Adrenal gland (tissue), 12 donors: Measurements from ENCODE around the gene THEM5. TPM values are rescaled to one million over a fixed set of nuclear protein-coding genes. Genes with fewer than 3 reads are reported as not detected.

Source experiments
- DNase-seq, 7 donors: peaks; one replicate each; pipeline ENCODE4 v3.0.0-alpha.2; 2019 to 2020
- H3K27ac ChIP-seq, 5 donors: fragments of 200-600 bp; sonication (generic) in 4 of 5; 1 replicate in 3 of 5; 2 replicates in 2 of 5; pipeline versions ENCODE4 v1.5.1 to v1.8.0; 2016 to 2020; ENCODE audit warnings: mild to moderate bottlenecking in 1 of 5
- H3K27me3 ChIP-seq: fragments of 200-600 bp; 2 replicates; pipeline ENCODE4 v1.8.0; 2021
- H3K36me3 ChIP-seq, 2 donors: fragments of 200-600 bp; replicated peaks in 1 of 2; 1 replicate in 1 of 2; 2 replicates in 1 of 2; pipeline versions ENCODE4 v1.5.1 to v1.8.0; 2018 to 2022
- H3K4me1 ChIP-seq, 2 donors: fragments of 200-600 bp; replicated peaks in 1 of 2; 1 replicate in 1 of 2; 2 replicates in 1 of 2; pipeline versions ENCODE4 v1.5.1 to v1.8.0; 2018 to 2021
- H3K4me3 ChIP-seq, 4 donors: fragments of 200-600 bp; sonication (generic) in 3 of 4; one replicate each; pipeline ENCODE4 v1.5.1; 2016 to 2018
- H3K9me3 ChIP-seq, 3 donors: fragments of 200-600 bp; sonication (generic) in 1 of 3; replicated peaks in 1 of 3; 1 replicate in 2 of 3; 2 replicates in 1 of 3; pipeline versions ENCODE4 v1.5.1 to v1.8.0; 2016 to 2021
- POLR2A ChIP-seq, 2 donors: fragments of 450-650 bp; IDR thresholded peaks; one replicate each; pipeline ENCODE4 v1.6.1; 2017; ENCODE audit warnings: antibody characterized with exemption in 2 of 2, mild to moderate bottlenecking in 2 of 2, moderate library complexity in 1 of 2
- WGBS, 4 donors: extraction: QIAGEN DNeasy Blood & Tissue Kit in 2 of 4; methylation state at CpG; one replicate each; pipeline versions ENCODE4 v1.1.5 to v1.1.7; 2013 to 2017; 5-methylcytosine and 5-hydroxymethylcytosine counted together
- intact Hi-C, 2 donors: fragments of 100-400 bp; cut with DNase I; formaldehyde crosslinking; loops; one replicate each; pipeline versions ENCODE4 v1.14.1 to v1.15.0; 2022 to 2023
- polyA plus RNA-seq, 3 donors: library from polyadenylated mRNA; stranded (reverse); fragments of 200-250 nt in 2 of 3; fragments of 350-450 nt in 1 of 3; fragmentation: Illumina TruSeq in 1 of 3; extraction: RNeasy Lipid Tissue Mini Kit (QIAGEN cat#74804) in 1 of 3; gene quantifications; one replicate each; pipeline ENCODE4 v1.2.3, GENCODE V29; 2013 to 2014
- total RNA-seq, 9 donors: library from RNA; depleted of rRNA in 4 of 9; stranded (reverse); fragments of >200 nt in 4 of 9; fragments of 120-200 nt in 1 of 9; fragmentation: NEBNext Ultra II Directional in 1 of 9; extraction: Animal tissue kit (Norgen Biotek cat#: 25700) in 1 of 9; gene quantifications; one replicate each; pipeline versions ENCODE4 v1.1.0 to v1.2.4, GENCODE V29; 2013 to 2023
- TF ChIP-seq, protein P1 (sequence below), 6 experiments: fragments of 450-650 bp in 4 of 6; fragments of 200-600 bp in 2 of 6; sonication (generic) in 1 of 6; IDR thresholded peaks; 1 replicate in 5 of 6; 2 replicates in 1 of 6; pipeline versions ENCODE4 v1.5.1 to v1.8.0; 2016 to 2021; ENCODE audit warnings: antibody characterized with exemption in 6 of 6, mild to moderate bottlenecking in 2 of 6, moderate library complexity in 1 of 6
- donor health status: healthy with polysubstance abuse.
- donor health status: Bipolar disorder and iron deficiency.
- donor health status: DM: yes; HTN: yes; CAD: no.
- donor health status: DM: no; HTN: no; CAD: no.
- donor health status: DM: no; HTN: no; CAD: no.
- donor health status: DM: yes; HTN: yes; CAD: no.

The THEM5 gene
- total and polyA plus RNA-seq, 12 donors = not detected

DNA sequence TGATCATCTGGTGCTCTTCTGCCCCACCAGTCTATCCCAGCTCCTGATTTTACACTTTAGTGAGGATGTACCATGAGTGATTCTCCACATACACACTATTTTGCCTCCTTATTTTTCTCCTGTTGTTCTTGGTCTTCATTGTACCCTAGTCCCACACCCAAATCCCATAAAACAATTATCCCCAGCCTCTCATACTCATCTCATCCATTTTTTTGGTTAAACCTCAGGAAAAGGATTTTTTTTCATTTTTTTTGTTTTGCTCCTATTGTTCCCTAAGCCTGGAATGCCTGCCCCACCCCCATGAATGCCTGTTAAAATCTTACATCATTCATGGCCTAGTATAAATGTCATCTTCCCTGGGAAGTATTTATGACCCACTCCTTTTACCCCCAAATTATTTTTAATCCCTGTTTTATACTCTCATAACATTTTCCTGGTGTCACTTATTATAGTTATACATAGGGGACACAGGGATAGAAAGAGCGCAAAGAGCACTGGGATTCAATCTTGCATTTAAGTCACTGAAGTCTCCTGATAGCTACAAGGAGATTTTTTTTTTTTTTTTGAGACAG is 43.4 kb downstream of the THEM5 start:
- H3K4me3 ChIP-seq = no peak overlapping the region
- no peak overlapping the region for H3K27ac ChIP-seq
- WGBS, 4 donors = 100% methylated on average over 1 of the region's 1 CpG
- no peak for DNase-seq
- H3K27me3 ChIP-seq = no peaks in the 10 kb centered on the region
- intact Hi-C loops = no loop called here
- no peak for TF ChIP-seq POLR2A (IDR thresholded peaks at IDR 0.05)
- TF ChIP-seq, protein P1, sequence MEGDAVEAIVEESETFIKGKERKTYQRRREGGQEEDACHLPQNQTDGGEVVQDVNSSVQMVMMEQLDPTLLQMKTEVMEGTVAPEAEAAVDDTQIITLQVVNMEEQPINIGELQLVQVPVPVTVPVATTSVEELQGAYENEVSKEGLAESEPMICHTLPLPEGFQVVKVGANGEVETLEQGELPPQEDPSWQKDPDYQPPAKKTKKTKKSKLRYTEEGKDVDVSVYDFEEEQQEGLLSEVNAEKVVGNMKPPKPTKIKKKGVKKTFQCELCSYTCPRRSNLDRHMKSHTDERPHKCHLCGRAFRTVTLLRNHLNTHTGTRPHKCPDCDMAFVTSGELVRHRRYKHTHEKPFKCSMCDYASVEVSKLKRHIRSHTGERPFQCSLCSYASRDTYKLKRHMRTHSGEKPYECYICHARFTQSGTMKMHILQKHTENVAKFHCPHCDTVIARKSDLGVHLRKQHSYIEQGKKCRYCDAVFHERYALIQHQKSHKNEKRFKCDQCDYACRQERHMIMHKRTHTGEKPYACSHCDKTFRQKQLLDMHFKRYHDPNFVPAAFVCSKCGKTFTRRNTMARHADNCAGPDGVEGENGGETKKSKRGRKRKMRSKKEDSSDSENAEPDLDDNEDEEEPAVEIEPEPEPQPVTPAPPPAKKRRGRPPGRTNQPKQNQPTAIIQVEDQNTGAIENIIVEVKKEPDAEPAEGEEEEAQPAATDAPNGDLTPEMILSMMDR (IDR thresholded peaks at IDR 0.05) = no peak
- H3K9me3 ChIP-seq = no peaks in the 10 kb centered on the region
- no peaks in the 10 kb centered on the region for H3K36me3 ChIP-seq
- no peaks in the 10 kb centered on the region for H3K4me1 ChIP-seq

DNA sequence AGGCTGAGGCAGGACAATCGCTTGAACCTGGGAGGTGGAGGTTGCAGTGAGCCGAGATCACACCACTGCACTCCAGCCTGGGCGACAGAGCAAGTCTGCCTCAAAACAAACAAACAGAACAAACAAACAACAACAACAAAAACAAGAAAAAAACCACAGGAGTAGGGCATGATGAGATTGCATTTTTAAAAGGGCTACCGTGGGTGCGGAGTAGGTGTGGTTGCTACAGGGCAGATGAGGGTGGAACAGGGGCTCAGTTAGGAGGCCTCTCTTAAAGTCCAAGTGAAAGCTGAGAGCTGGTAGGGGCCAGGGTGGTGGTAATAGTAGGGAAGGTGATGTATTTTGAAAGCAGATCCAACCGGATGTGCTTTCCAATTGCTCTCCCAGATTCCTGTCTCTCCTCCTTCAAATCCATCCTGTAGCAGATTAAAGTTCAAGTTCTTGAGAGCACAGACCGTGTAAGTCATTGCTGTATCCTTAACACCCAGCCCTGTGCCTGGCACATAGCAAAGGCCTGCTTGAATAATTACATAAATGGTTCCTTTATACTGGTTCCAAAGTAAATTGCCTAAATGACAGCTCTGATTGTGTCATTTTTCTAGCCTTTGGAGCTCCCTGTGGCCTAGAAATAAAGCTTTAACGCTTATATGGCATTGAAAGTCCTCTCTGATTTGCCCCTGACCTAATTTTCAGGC is 44.1 kb downstream of the THEM5 start:
- Histone ChIP-seq H3K27ac (no peak overlapping the region), H3K4me3 (no peak overlapping the region), H3K9me3 (no peaks in the 10 kb centered on the region), H3K36me3 (no peaks in the 10 kb centered on the region), H3K4me1 (no peaks in the 10 kb centered on the region), H3K27me3 (no peaks in the 10 kb centered on the region)
- TF ChIP-seq POLR2A (IDR thresholded peaks at IDR 0.05) = no peak
- TF ChIP-seq, protein P1 (IDR thresholded peaks at IDR 0.05) = no peak
- intact Hi-C loops = no loop called here
- DNase-seq = peak in 1 of 7 donors; percentile 1
- WGBS, 4 donors = 64 to 71% (median 70%) methylated on average over 8 of the region's 8 CpGs

DNA sequence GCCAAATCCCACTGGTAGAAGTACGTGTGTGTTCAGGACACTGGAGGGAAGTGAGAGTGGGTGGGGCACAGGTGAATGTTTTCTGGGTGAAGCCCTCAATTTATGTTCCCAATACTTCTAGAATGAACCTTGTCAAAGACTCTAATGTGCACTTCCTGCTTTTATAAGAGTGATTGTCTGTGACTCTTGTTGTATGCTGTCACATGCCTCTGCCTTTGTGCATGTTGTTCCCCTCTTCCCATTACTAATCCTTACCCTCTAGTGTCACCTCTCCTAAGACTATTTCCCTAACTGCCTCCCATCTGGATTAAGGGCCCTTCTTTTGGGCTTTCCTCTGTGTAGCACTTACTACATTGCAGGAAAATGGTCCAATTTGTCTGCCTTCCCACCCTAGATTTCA is 45.7 kb downstream of the THEM5 start:
- DNase-seq = peak in 1 of 7 donors; percentile 10
- 62 to 86% (median 79%) methylated on average over 1 of the region's 1 CpG for WGBS, 4 donors
- intact Hi-C loops = no loop called here
- no peak overlapping the region for H3K4me3 ChIP-seq
- no peaks in the 10 kb centered on the region for H3K36me3 ChIP-seq
- TF ChIP-seq, protein P1 (IDR thresholded peaks at IDR 0.05) = no peak
- no peak for TF ChIP-seq POLR2A (IDR thresholded peaks at IDR 0.05)
- H3K27me3 ChIP-seq = no peaks in the 10 kb centered on the region
- H3K27ac ChIP-seq = no peak overlapping the region
- H3K9me3 ChIP-seq = no peaks in the 10 kb centered on the region
- no peaks in the 10 kb centered on the region for H3K4me1 ChIP-seq

DNA sequence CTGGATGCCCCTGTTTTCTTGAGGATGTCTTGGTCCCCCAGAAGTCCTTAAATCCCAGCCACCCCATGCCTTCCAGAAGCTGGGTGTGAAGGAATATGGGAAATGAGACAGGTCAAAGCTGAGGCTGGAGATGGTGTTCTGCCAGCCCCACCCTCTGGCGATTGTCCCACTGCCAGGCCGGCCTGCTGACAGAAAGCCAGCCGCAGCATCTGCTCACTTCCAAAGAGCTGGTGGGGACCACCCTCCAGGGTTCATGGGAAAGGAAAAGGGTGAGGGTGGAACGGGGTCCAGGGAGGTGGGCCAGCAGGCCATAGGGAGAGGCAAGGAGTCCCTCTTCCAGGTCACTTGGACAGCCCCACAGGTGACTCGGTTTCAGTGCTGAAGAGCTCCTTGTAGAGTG is 46.4 kb downstream of the THEM5 start:
- DNase-seq = peak in 1 of 7 donors; percentile 4
- TF ChIP-seq, protein P1 (IDR thresholded peaks at IDR 0.05) = no peak
- no peak for TF ChIP-seq POLR2A (IDR thresholded peaks at IDR 0.05)
- Histone ChIP-seq H3K4me1 (no peaks in the 10 kb centered on the region), H3K27ac (no peak overlapping the region), H3K27me3 (no peaks in the 10 kb centered on the region), H3K4me3 (no peak overlapping the region), H3K36me3 (no peaks in the 10 kb centered on the region), H3K9me3 (no peaks in the 10 kb centered on the region)
- 74 to 91% (median 84%) methylated on average over 4 to 5 of the region's 5 CpGs for WGBS, 4 donors
- intact Hi-C loops = no loop called here
